Suprapubic skin (tissue), 4 donors: Measurements from ENCODE around the gene VPS8. TPM values are rescaled to one million over a fixed set of nuclear protein-coding genes. Genes with fewer than 3 reads are reported as not detected.

ENCODE experiments used
- DNase-seq, 2 donors: peaks; one replicate each; pipeline ENCODE4 v3.0.0-alpha.2; 2019; ENCODE audit warnings: low spot score in 2 of 2
- H3K27ac ChIP-seq: fragments of 200-600 bp; sonication (generic); one replicate; pipeline ENCODE4 v1.5.1; 2019
- H3K27me3 ChIP-seq: fragments of 200-600 bp; sonication (generic); one replicate; pipeline ENCODE4 v1.5.1; 2019
- H3K36me3 ChIP-seq: fragments of 200-600 bp; sonication (generic); one replicate; pipeline ENCODE4 v1.5.1; 2019
- H3K4me1 ChIP-seq: fragments of 200-600 bp; sonication (generic); one replicate; pipeline ENCODE4 v1.5.1; 2019
- H3K4me3 ChIP-seq: fragments of 200-600 bp; sonication (generic); one replicate; pipeline ENCODE4 v1.5.1; 2019; ENCODE audit warnings: mild to moderate bottlenecking
- H3K9me3 ChIP-seq: fragments of 200-600 bp; sonication (generic); one replicate; pipeline ENCODE4 v1.5.1; 2019
- EP300 ChIP-seq: sonication (generic); formaldehyde crosslinking; IDR thresholded peaks from one replicate; pipeline ENCODE4 v1.6.1; 2017; ENCODE audit warnings: antibody characterized with exemption
- POLR2A ChIP-seq, 2 donors: fragments of 450-650 bp; IDR thresholded peaks; one replicate each; pipeline ENCODE4 v1.6.1; 2017; ENCODE audit warnings: antibody characterized with exemption in 2 of 2, mild to moderate bottlenecking in 2 of 2, moderate library complexity in 2 of 2
- POLR2AphosphoS5 ChIP-seq, 3 donors: sonication (generic); formaldehyde crosslinking; IDR thresholded peaks; one replicate each; pipeline ENCODE4 v1.6.1; 2017; ENCODE audit warnings: antibody characterized with exemption in 3 of 3
- WGBS: methylation state at CpG from one replicate; pipeline ENCODE4 v1.1.5; 2018; 5-methylcytosine and 5-hydroxymethylcytosine counted together
- total RNA-seq, 4 donors: library from RNA; depleted of rRNA; stranded (reverse); fragments of >200 nt; gene quantifications; one replicate each; pipeline ENCODE4 v1.1.0, GENCODE V29; 2016
- TF ChIP-seq, protein P1 (sequence below), 2 donors: fragments of 200-600 bp in 1 of 2; fragments of 450-650 bp in 1 of 2; sonication (generic) in 1 of 2; IDR thresholded peaks; one replicate each; pipeline ENCODE4 v1.5.1; 2016 to 2019; ENCODE audit warnings: antibody characterized with exemption in 2 of 2, mild to moderate bottlenecking in 1 of 2, moderate library complexity in 1 of 2

Gene VPS8
- total RNA-seq, 4 donors from 2014 or later = 36.1 to 93.8 (median 57.2) TPM

- TF ChIP-seq POLR2A (IDR thresholded peaks at IDR 0.05) (no peak), EP300 (no peak), POLR2AphosphoS5 (IDR thresholded peaks at IDR 0.05) (no peak)
- TF ChIP-seq, protein P1, sequence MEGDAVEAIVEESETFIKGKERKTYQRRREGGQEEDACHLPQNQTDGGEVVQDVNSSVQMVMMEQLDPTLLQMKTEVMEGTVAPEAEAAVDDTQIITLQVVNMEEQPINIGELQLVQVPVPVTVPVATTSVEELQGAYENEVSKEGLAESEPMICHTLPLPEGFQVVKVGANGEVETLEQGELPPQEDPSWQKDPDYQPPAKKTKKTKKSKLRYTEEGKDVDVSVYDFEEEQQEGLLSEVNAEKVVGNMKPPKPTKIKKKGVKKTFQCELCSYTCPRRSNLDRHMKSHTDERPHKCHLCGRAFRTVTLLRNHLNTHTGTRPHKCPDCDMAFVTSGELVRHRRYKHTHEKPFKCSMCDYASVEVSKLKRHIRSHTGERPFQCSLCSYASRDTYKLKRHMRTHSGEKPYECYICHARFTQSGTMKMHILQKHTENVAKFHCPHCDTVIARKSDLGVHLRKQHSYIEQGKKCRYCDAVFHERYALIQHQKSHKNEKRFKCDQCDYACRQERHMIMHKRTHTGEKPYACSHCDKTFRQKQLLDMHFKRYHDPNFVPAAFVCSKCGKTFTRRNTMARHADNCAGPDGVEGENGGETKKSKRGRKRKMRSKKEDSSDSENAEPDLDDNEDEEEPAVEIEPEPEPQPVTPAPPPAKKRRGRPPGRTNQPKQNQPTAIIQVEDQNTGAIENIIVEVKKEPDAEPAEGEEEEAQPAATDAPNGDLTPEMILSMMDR (IDR thresholded peaks at IDR 0.05) = no peak
- no peak for DNase-seq
- no peak overlapping the region for H3K4me3 ChIP-seq
- 89% methylated on average over 6 of the region's 6 CpGs for WGBS
- peaks cover 69% of the 10 kb centered on the region for H3K36me3 ChIP-seq
- no peak overlapping the region for H3K27ac ChIP-seq
- no peaks in the 10 kb centered on the region for H3K27me3 ChIP-seq
- H3K9me3 ChIP-seq = no peaks in the 10 kb centered on the region
- H3K4me1 ChIP-seq = no peaks in the 10 kb centered on the region
Observed at GRCh38 chr3:184927796-184928315, 115.9 kb downstream of the VPS8 start.

GRCh38 chr3:184932777-184933176 is 120.8 kb downstream of the VPS8 start:
- no peak for TF ChIP-seq POLR2AphosphoS5 (IDR thresholded peaks at IDR 0.05)
- TF ChIP-seq EP300 = no peak
- TF ChIP-seq POLR2A (IDR thresholded peaks at IDR 0.05) = no peak
- TF ChIP-seq, protein P1 (IDR thresholded peaks at IDR 0.05) = no peak
- Histone ChIP-seq H3K27me3 (no peaks in the 10 kb centered on the region), H3K9me3 (no peaks in the 10 kb centered on the region), H3K27ac (no peak overlapping the region), H3K4me3 (no peak overlapping the region), H3K36me3 (peaks cover 42% of the 10 kb centered on the region), H3K4me1 (no peaks in the 10 kb centered on the region)
- no peak for DNase-seq
- WGBS = 100% methylated on average over 1 of the region's 1 CpG

DNA sequence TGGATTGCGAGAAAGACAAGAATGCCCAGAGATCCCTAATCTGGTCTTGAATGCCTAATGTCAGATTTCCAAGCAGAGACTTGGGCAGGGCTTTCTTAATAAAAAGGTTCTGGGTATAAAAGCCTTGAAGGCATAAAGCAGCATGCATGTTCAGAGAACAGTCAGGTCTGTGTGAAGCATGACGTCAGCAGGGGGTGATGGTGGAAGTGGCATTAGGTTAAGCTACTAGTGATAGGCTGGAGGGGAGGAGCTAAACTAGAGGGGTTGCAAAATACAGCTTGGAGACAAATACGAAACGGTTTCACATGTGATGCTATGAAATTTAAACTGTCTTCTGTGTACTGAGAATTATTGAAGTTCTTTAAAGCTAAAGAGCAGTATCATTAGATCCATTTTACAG is 125.6 kb downstream of the VPS8 start:
- TF ChIP-seq, protein P1 (IDR thresholded peaks at IDR 0.05) = no peak
- no peak for TF ChIP-seq EP300
- TF ChIP-seq POLR2A (IDR thresholded peaks at IDR 0.05) = no peak
- no peak for TF ChIP-seq POLR2AphosphoS5 (IDR thresholded peaks at IDR 0.05)

GRCh38 chr3:184941408-184941807 is 129.4 kb downstream of the VPS8 start:
- Histone ChIP-seq H3K27ac (no peak overlapping the region), H3K27me3 (no peaks in the 10 kb centered on the region), H3K4me1 (no peaks in the 10 kb centered on the region), H3K9me3 (no peaks in the 10 kb centered on the region), H3K4me3 (no peak overlapping the region), H3K36me3 (peaks cover 46% of the 10 kb centered on the region)
- WGBS = 89% methylated on average over 2 of the region's 2 CpGs
- TF ChIP-seq POLR2AphosphoS5 (IDR thresholded peaks at IDR 0.05) (no peak), EP300 (no peak), POLR2A (IDR thresholded peaks at IDR 0.05) (no peak)
- TF ChIP-seq, protein P1 (IDR thresholded peaks at IDR 0.05) = no peak
- no peak for DNase-seq

More for the DNA sequence above, 125.6 kb downstream of the VPS8 start:
- no peaks in the 10 kb centered on the region for H3K9me3 ChIP-seq
- H3K4me3 ChIP-seq = no peak overlapping the region
- DNase-seq = no peak
- no peaks in the 10 kb centered on the region for H3K4me1 ChIP-seq
- no peaks in the 10 kb centered on the region for H3K27me3 ChIP-seq
- H3K36me3 ChIP-seq = peaks cover 36% of the 10 kb centered on the region
- 77% methylated on average over 4 of the region's 4 CpGs for WGBS
- H3K27ac ChIP-seq = no peak overlapping the region

GRCh38 chr3:184942735-184943134 is 130.8 kb downstream of the VPS8 start:
- Histone ChIP-seq H3K9me3 (no peaks in the 10 kb centered on the region), H3K27me3 (no peaks in the 10 kb centered on the region), H3K4me3 (no peak overlapping the region), H3K36me3 (peaks cover 36% of the 10 kb centered on the region), H3K27ac (no peak overlapping the region), H3K4me1 (no peaks in the 10 kb centered on the region)
- TF ChIP-seq, protein P1 (IDR thresholded peaks at IDR 0.05) = no peak
- TF ChIP-seq POLR2AphosphoS5 (IDR thresholded peaks at IDR 0.05) (no peak), POLR2A (IDR thresholded peaks at IDR 0.05) (no peak), EP300 (no peak)
- WGBS = 91% methylated on average over 3 of the region's 3 CpGs
- DNase-seq = no peak
